K562 (cell line): ENCODE measurements around the gene SC5D.

Experiments
- CTCF ChIP-seq, 3 experiments: IDR thresholded peaks in 2 of 3; conservative IDR thresholded peaks in 1 of 3; 2 replicates each; pipeline ENCODE4 v1.5.1; 2011 to 2012; ENCODE audit warnings: low read length in 3 of 3, mild to moderate bottlenecking in 3 of 3, control low read depth in 2 of 3, improper control_type of control experiment in 1 of 3, inconsistent platforms in 1 of 3, low read depth in 1 of 3, mixed read lengths in 1 of 3, moderate library complexity in 1 of 3; ENCODE audit not compliant: insufficient read depth in 2 of 3
- GABPA ChIP-seq: fragments of 200-800 bp; sonication (Bioruptor generic); conservative IDR thresholded peaks from 2 replicates; pipeline ENCODE4 v1.6.1; 2016; ENCODE audit warnings: low read depth, missing genetic modification characterization, missing compliant biosample characterization
- JUNB ChIP-seq: fragments of 450-650 bp; formaldehyde crosslinking; conservative IDR thresholded peaks from 2 replicates; pipeline ENCODE4 v1.4.0; 2020; ENCODE audit warnings: mild to moderate bottlenecking
- JUND ChIP-seq, 2 experiments: IDR thresholded peaks; 2 replicates in 1 of 2; 3 replicates in 1 of 2; pipeline ENCODE4 v1.6.1; 2011; ENCODE audit warnings: borderline replicate concordance in 2 of 2, low read depth in 2 of 2, low read length in 2 of 2, improper control_type of control experiment in 1 of 2, missing biosample characterization in 1 of 2, missing genetic modification characterization in 1 of 2, missing genetic modification reagents in 1 of 2
- TAL1 ChIP-seq: fragments of 450-650 bp; IDR thresholded peaks from 2 replicates; pipeline ENCODE4 v1.6.1; 2016; ENCODE audit warnings: mild to moderate bottlenecking

- TF ChIP-seq TAL1: no peak
- no peak for TF ChIP-seq CTCF (IDR thresholded peaks at IDR 0.05 in 2 of 3, conservative IDR thresholded peaks at IDR 0.05 in 1 of 3; ENCODE audit: insufficient read depth in 2 of 3, low read depth in 1 of 3, low read length in 3 of 3)
- TF ChIP-seq JUNB (CRISPR knock-in tag): no peak
- TF ChIP-seq GABPA: no peak
- no peak for TF ChIP-seq JUND (IDR thresholded peaks at IDR 0.05; ENCODE audit: borderline replicate concordance, low read depth, low read length)
- no peak for TF ChIP-seq JUND (tag; IDR thresholded peaks at IDR 0.05; ENCODE audit: borderline replicate concordance, low read depth, low read length)
These were observed 58.6 kb downstream of the SC5D start for GRCh38 chr11:121351083-121351630.
